ENCODE data around the gene TMEM31.
A peak's percentile ranks its signal among the peaks of the same experiment; 100 is the strongest.
"Not testable (repeated sequence)": the region's sequence is repeated elsewhere in the genome, so short reads cannot be mapped to it uniquely, and the experiment has no call there.

Gene TMEM31

DNA sequence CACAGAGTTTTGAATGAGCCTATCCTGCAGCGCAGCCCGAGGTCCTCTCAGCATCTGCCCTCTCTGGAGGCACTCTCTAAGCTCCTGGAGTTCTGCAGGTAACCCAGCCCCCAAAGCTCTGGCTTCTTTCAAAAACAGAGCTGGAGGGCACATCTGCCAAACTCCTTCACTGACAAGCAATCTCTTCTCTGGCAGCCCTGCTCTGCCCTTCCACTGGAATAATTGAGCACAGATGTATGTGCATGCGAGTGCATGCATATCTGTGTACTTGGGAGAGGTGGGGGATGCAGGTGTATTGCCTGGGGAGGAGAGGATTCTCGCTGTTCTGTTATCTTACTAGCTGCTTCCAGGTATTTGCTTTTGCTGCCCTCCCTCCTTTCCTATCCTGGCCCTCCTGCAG lies 43.7 kb downstream of the TMEM31 start:
- Histone ChIP-seq H3K14ac (ENCODE audit: low read length in 2 of 2) (no peak overlapping the region), H4K91ac (ENCODE audit: low read length) (no peak overlapping the region), H3K18ac (ENCODE audit: low read depth in 1 of 2, low read length in 2 of 2) (no peak overlapping the region), H2BK15ac (ENCODE audit: low read depth, poor library complexity, severe bottlenecking) (no peak overlapping the region), H3K79me1 (replicated peaks; ENCODE audit: low read length, poor library complexity, severe bottlenecking) (no peaks in the 10 kb centered on the region), H2BK120ac (ENCODE audit: low read depth, low read length) (no peak overlapping the region), H2AK5ac (ENCODE audit: low read length, severe bottlenecking) (no peak overlapping the region), H3K23ac (ENCODE audit: low read length in 2 of 2) (no peak overlapping the region), H3K4me2 (ENCODE audit: low read length, poor library complexity, severe bottlenecking) (no peak overlapping the region), H3K27me3 (ENCODE audit: control insufficient read depth in 1 of 2, insufficient read depth in 1 of 2, low read length in 2 of 2) (peaks cover 0 to 69% of the 10 kb centered on the region in 2 experiments), H2BK5ac (ENCODE audit: low read depth, low read length, poor library complexity, severe bottlenecking) (no peak overlapping the region), H3K4me3 (ENCODE audit: insufficient read depth in 1 of 2, low read depth in 1 of 2, low read length in 2 of 2) (no peak overlapping the region), H3K4me1 (ENCODE audit: control insufficient read depth, insufficient read depth, low read depth, low read length) (no peaks in the 10 kb centered on the region), H2AFZ (ENCODE audit: low read depth, low read length) (no peak overlapping the region), H3K36me3 (ENCODE audit: control insufficient read depth in 1 of 2, insufficient read depth in 2 of 2, low read depth in 1 of 2, low read length in 2 of 2) (no peaks in the 10 kb centered on the region), H3K4ac (ENCODE audit: low read depth in 1 of 2, low read length in 2 of 2) (no peak overlapping the region), H2BK12ac (ENCODE audit: low read length in 2 of 2) (no peak overlapping the region), H3K27ac (ENCODE audit: low read length, poor library complexity, severe bottlenecking) (no peak overlapping the region), H3K9me3 (ENCODE audit: control insufficient read depth, low read length) (peaks cover 11% of the 10 kb centered on the region), H3K9ac (ENCODE audit: low read length) (no peak overlapping the region), H4K8ac (ENCODE audit: low read length) (no peak overlapping the region)
- WGBS, result 97% methylated on average over 2 of the region's 4 CpGs
- DNase-seq, result no peak

DNA sequence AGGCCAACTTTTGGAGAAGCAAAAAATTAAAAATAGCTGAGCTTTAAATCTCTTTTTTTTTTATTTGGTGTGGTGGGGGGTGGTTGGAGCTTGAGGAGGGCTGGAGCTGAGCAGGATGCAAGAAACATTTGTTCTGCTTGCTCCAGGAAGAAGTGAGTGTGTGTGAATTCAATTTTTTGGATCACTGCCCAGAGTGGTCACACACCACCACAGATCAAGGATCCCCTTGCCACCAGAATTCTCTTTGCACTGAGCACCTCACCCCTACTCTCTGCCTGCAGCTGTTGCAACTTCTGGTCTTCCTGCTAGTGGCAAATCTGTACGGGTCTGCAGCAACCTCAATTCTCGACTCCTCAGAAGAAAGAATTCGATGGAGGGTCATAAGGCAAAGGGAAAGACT lies 46.0 kb downstream of the TMEM31 start:
- Histone ChIP-seq H2BK12ac (ENCODE audit: low read length in 2 of 2) (no peak overlapping the region), H2BK15ac (ENCODE audit: low read depth, poor library complexity, severe bottlenecking) (no peak overlapping the region), H3K18ac (ENCODE audit: low read depth in 1 of 2, low read length in 2 of 2) (no peak overlapping the region), H2AFZ (ENCODE audit: low read depth, low read length) (no peak overlapping the region), H3K4me3 (ENCODE audit: insufficient read depth in 1 of 2, low read depth in 1 of 2, low read length in 2 of 2) (no peak overlapping the region), H3K9me3 (ENCODE audit: control insufficient read depth, low read length) (peaks cover 11% of the 10 kb centered on the region), H3K4me2 (ENCODE audit: low read length, poor library complexity, severe bottlenecking) (no peak overlapping the region), H4K8ac (ENCODE audit: low read length) (no peak overlapping the region), H3K23ac (ENCODE audit: low read length in 2 of 2) (no peak overlapping the region), H2AK5ac (ENCODE audit: low read length, severe bottlenecking) (no peak overlapping the region), H3K36me3 (ENCODE audit: control insufficient read depth in 1 of 2, insufficient read depth in 2 of 2, low read depth in 1 of 2, low read length in 2 of 2) (no peaks in the 10 kb centered on the region), H2BK5ac (ENCODE audit: low read depth, low read length, poor library complexity, severe bottlenecking) (no peak overlapping the region), H3K14ac (ENCODE audit: low read length in 2 of 2) (no peak overlapping the region), H4K91ac (ENCODE audit: low read length) (no peak overlapping the region), H3K4ac (ENCODE audit: low read depth in 1 of 2, low read length in 2 of 2) (no peak overlapping the region), H3K79me1 (replicated peaks; ENCODE audit: low read length, poor library complexity, severe bottlenecking) (no peaks in the 10 kb centered on the region), H2BK120ac (ENCODE audit: low read depth, low read length) (no peak overlapping the region), H3K27ac (ENCODE audit: low read length, poor library complexity, severe bottlenecking) (no peak overlapping the region), H3K27me3 (ENCODE audit: control insufficient read depth in 1 of 2, insufficient read depth in 1 of 2, low read length in 2 of 2) (peaks cover 0 to 60% of the 10 kb centered on the region in 2 experiments), H3K9ac (ENCODE audit: low read length) (no peak overlapping the region), H3K4me1 (ENCODE audit: control insufficient read depth, insufficient read depth, low read depth, low read length) (no peaks in the 10 kb centered on the region)
- DNase-seq, result no peak
- WGBS, result 94% methylated on average over 3 of the region's 3 CpGs

- no peak overlapping the region for H3K9ac ChIP-seq (ENCODE audit: low read length)
- no peaks in the 10 kb centered on the region for H3K4me1 ChIP-seq (ENCODE audit: control insufficient read depth, insufficient read depth, low read depth, low read length)
- 80% methylated on average over 1 of the region's 1 CpG for WGBS
- no peak overlapping the region for H4K8ac ChIP-seq (ENCODE audit: low read length)
- no peak overlapping the region for H3K4me2 ChIP-seq (ENCODE audit: low read length, poor library complexity, severe bottlenecking)
- H3K18ac ChIP-seq (ENCODE audit: low read depth in 1 of 2, low read length in 2 of 2), result no peak overlapping the region
- H3K14ac ChIP-seq (ENCODE audit: low read length in 2 of 2), result no peak overlapping the region
- no peak overlapping the region for H3K23ac ChIP-seq (ENCODE audit: low read length in 2 of 2)
- H3K36me3 ChIP-seq (ENCODE audit: control insufficient read depth in 1 of 2, insufficient read depth in 2 of 2, low read depth in 1 of 2, low read length in 2 of 2), result no peaks in the 10 kb centered on the region
- no peak overlapping the region for H2BK5ac ChIP-seq (ENCODE audit: low read depth, low read length, poor library complexity, severe bottlenecking)
- no peaks in the 10 kb centered on the region for H3K79me1 ChIP-seq (replicated peaks; ENCODE audit: low read length, poor library complexity, severe bottlenecking)
- peaks cover 0 to 51% of the 10 kb centered on the region in 2 experiments for H3K27me3 ChIP-seq (ENCODE audit: control insufficient read depth in 1 of 2, insufficient read depth in 1 of 2, low read length in 2 of 2)
- DNase-seq, result no peak
- H3K27ac ChIP-seq (ENCODE audit: low read length, poor library complexity, severe bottlenecking), result no peak overlapping the region
- no peak overlapping the region for H2BK12ac ChIP-seq (ENCODE audit: low read length in 2 of 2)
- no peak overlapping the region for H4K91ac ChIP-seq (ENCODE audit: low read length)
- H3K4me3 ChIP-seq (ENCODE audit: insufficient read depth in 1 of 2, low read depth in 1 of 2, low read length in 2 of 2), result no peak overlapping the region
- no peak overlapping the region for H2BK15ac ChIP-seq (ENCODE audit: low read depth, poor library complexity, severe bottlenecking)
- H3K4ac ChIP-seq (ENCODE audit: low read depth in 1 of 2, low read length in 2 of 2), result no peak overlapping the region
- peaks cover 11% of the 10 kb centered on the region for H3K9me3 ChIP-seq (ENCODE audit: control insufficient read depth, low read length)
- no peak overlapping the region for H2BK120ac ChIP-seq (ENCODE audit: low read depth, low read length)
- no peak overlapping the region for H2AK5ac ChIP-seq (ENCODE audit: low read length, severe bottlenecking)
- no peak overlapping the region for H2AFZ ChIP-seq (ENCODE audit: low read depth, low read length)
These were observed 47.8 kb downstream of the TMEM31 start for GRCh38 chrX:103758555-103758954.

- not testable (repeated sequence) for H4K8ac ChIP-seq (ENCODE audit: low read length); H3K9ac ChIP-seq (ENCODE audit: low read length); H3K36me3 ChIP-seq (ENCODE audit: control insufficient read depth in 1 of 2, insufficient read depth in 2 of 2, low read depth in 1 of 2, low read length in 2 of 2); H2BK15ac ChIP-seq (ENCODE audit: low read depth, poor library complexity, severe bottlenecking); H2AK5ac ChIP-seq (ENCODE audit: low read length, severe bottlenecking); H3K79me1 ChIP-seq (replicated peaks; ENCODE audit: low read length, poor library complexity, severe bottlenecking); H2BK12ac ChIP-seq (ENCODE audit: low read length in 2 of 2); H3K4me1 ChIP-seq (ENCODE audit: control insufficient read depth, insufficient read depth, low read depth, low read length); H3K18ac ChIP-seq (ENCODE audit: low read depth in 1 of 2, low read length in 2 of 2); H3K9me3 ChIP-seq (ENCODE audit: control insufficient read depth, low read length); H2BK5ac ChIP-seq (ENCODE audit: low read depth, low read length, poor library complexity, severe bottlenecking); H3K4me2 ChIP-seq (ENCODE audit: low read length, poor library complexity, severe bottlenecking); H2AFZ ChIP-seq (ENCODE audit: low read depth, low read length); H3K14ac ChIP-seq (ENCODE audit: low read length in 2 of 2); H3K4me3 ChIP-seq (ENCODE audit: insufficient read depth in 1 of 2, low read depth in 1 of 2, low read length in 2 of 2); H3K23ac ChIP-seq (ENCODE audit: low read length in 2 of 2); H2BK120ac ChIP-seq (ENCODE audit: low read depth, low read length); H3K4ac ChIP-seq (ENCODE audit: low read depth in 1 of 2, low read length in 2 of 2); H4K91ac ChIP-seq (ENCODE audit: low read length); H3K27ac ChIP-seq (ENCODE audit: low read length, poor library complexity, severe bottlenecking)
- peak; percentile 37 for DNase-seq
- WGBS, result 38% methylated on average over 5 of the region's 5 CpGs
- peaks cover 0 to 24% of the 10 kb centered on the region in 2 experiments for H3K27me3 ChIP-seq (ENCODE audit: control insufficient read depth in 1 of 2, insufficient read depth in 1 of 2, low read length in 2 of 2)
These were observed 52.8 kb downstream of the TMEM31 start for GRCh38 chrX:103763541-103763940.

Measured in mesenchymal stem cell (in vitro differentiated cells and primary cell).